AG04449 (cell line): ENCODE results near the gene GAB1.

Source experiments
- CTCF ChIA-PET: fragments of 350-600 bp; formaldehyde crosslinking; extraction: SDS; loops from one replicate; lab custom pipeline; 2021; ENCODE audit warnings: antibody characterized with exemption; lab: Yijun Ruan, JAX
- POLR2A ChIA-PET: fragments of 400-600, 350-600 bp; formaldehyde crosslinking; extraction: SDS; loops from one replicate; lab custom pipeline; 2020; ENCODE audit warnings: antibody characterized with exemption, inconsistent platforms; lab: Yijun Ruan, JAX
- DNase-seq: peaks from one replicate; pipeline ENCODE4 v3.0.0-alpha.2; 2010; ENCODE audit warnings: low read depth, low spot score
- H3K4me3 ChIP-seq: 2 replicates; pipeline ENCODE4 v1.5.1; 2011; ENCODE audit warnings: low read depth, mild to moderate bottlenecking, control low read depth, low read length
- TF ChIP-seq, protein P1 (sequence below): IDR thresholded peaks from one replicate; pipeline ENCODE4 v1.5.1; 2011; ENCODE audit warnings: mild to moderate bottlenecking, moderate library complexity, low read length, control low read depth, inconsistent platforms; ENCODE audit not compliant: insufficient read depth; ENCODE audit errors: missing control alignments

GAB1 gene

GRCh38 chr4:143489106-143489505, 152.4 kb downstream of the GAB1 start:
- TF ChIP-seq, protein P1, sequence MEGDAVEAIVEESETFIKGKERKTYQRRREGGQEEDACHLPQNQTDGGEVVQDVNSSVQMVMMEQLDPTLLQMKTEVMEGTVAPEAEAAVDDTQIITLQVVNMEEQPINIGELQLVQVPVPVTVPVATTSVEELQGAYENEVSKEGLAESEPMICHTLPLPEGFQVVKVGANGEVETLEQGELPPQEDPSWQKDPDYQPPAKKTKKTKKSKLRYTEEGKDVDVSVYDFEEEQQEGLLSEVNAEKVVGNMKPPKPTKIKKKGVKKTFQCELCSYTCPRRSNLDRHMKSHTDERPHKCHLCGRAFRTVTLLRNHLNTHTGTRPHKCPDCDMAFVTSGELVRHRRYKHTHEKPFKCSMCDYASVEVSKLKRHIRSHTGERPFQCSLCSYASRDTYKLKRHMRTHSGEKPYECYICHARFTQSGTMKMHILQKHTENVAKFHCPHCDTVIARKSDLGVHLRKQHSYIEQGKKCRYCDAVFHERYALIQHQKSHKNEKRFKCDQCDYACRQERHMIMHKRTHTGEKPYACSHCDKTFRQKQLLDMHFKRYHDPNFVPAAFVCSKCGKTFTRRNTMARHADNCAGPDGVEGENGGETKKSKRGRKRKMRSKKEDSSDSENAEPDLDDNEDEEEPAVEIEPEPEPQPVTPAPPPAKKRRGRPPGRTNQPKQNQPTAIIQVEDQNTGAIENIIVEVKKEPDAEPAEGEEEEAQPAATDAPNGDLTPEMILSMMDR: no peak
- ChIA-PET CTCF (interaction anchor here (0.7 to 3.3 kb wide), 3 partner anchors 9 to 286 kb away, joined by 3 to 14 read pairs (median 4); no protein-coding TSS in a partner anchor), POLR2A (no interaction called here)
- no peak overlapping the region for H3K4me3 ChIP-seq
- DNase-seq: no peak

- CTCF ChIA-PET: no interaction called here
- POLR2A ChIA-PET: no interaction called here
- H3K4me3 ChIP-seq: no peak overlapping the region
- no peak for DNase-seq
- TF ChIP-seq, protein P1: no peak
These were observed 161.3 kb downstream of the GAB1 start for GRCh38 chr4:143498021-143498420.

DNA sequence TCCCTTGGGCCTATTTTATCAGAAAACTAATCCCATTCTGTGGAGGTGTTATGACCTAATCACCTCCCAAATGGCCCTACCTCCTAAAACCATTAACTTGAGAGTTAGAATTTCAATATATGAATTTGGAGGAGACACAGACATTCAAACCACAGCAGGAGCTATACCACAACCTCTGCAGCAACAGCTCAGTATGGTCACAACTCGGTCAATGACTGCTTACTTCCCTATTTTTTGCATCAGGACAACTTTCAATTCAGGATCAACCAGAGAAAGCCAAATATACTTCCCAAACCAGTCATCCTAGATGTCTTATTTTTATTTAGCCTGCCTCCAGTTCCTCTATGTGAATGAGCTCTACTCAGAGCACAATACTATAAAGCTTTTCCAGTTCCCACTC, 165.6 kb downstream of the GAB1 start:
- POLR2A ChIA-PET: interaction anchor here (0.6 kb wide), 1 partner anchor 117 kb away, joined by 3 read pairs; no protein-coding TSS in a partner anchor

GRCh38 chr4:143506031-143506430, 169.4 kb downstream of the GAB1 start:
- H3K4me3 ChIP-seq: no peak overlapping the region
- TF ChIP-seq, protein P1: no peak
- no peak for DNase-seq
- POLR2A ChIA-PET: no interaction called here
- CTCF ChIA-PET: no interaction called here

More for the DNA sequence above, 165.6 kb downstream of the GAB1 start:
- DNase-seq: no peak
- TF ChIP-seq, protein P1: no peak
- CTCF ChIA-PET: interaction anchor here (0.5 kb wide), 1 partner anchor 277 kb away, joined by 3 read pairs; no protein-coding TSS in a partner anchor
- H3K4me3 ChIP-seq: no peak overlapping the region

DNA sequence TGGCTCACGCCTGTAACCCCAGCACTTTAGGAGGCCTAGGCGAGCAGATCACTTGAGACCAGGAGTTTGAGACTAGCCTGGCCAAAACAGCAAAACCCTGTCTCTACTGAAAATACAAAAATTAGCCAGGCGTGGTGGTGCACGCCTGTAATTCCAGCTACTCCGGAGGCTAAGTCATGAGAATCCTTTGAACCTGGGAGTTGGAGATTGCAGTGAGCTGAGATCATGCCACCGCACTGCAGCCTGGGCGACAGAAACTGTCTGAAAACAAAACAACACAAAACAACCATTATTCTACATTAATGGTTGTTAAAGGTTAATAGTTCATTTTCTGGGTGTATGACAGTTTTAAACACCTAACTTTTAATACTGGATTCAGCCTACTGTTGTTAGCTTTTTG, 175.2 kb downstream of the GAB1 start:
- POLR2A ChIA-PET: no interaction called here
- CTCF ChIA-PET: interaction anchor here (0.8 to 2.4 kb wide), 4 partner anchors 26 to 305 kb away, joined by 3 to 6 read pairs (median 3); no protein-coding TSS in a partner anchor
- TF ChIP-seq, protein P1: no peak
- no peak overlapping the region for H3K4me3 ChIP-seq
- DNase-seq: no peak

GRCh38 chr4:143512978-143513313, 176.3 kb downstream of the GAB1 start:
- peak overlapping the region; percentile 91 for H3K4me3 ChIP-seq
- no peak for DNase-seq
- CTCF ChIA-PET: interaction anchor here (1.0 to 2.4 kb wide), 3 partner anchors 18 to 306 kb away, joined by 3 to 7 read pairs (median 6); no protein-coding TSS in a partner anchor
- POLR2A ChIA-PET: interaction anchor here (0.6 to 1.1 kb wide), 3 partner anchors 11 to 1199 kb away, joined by 3 read pairs; no protein-coding TSS in a partner anchor
- TF ChIP-seq, protein P1: no peak
